ENCODE results near the gene PIP5K1A.

DNA sequence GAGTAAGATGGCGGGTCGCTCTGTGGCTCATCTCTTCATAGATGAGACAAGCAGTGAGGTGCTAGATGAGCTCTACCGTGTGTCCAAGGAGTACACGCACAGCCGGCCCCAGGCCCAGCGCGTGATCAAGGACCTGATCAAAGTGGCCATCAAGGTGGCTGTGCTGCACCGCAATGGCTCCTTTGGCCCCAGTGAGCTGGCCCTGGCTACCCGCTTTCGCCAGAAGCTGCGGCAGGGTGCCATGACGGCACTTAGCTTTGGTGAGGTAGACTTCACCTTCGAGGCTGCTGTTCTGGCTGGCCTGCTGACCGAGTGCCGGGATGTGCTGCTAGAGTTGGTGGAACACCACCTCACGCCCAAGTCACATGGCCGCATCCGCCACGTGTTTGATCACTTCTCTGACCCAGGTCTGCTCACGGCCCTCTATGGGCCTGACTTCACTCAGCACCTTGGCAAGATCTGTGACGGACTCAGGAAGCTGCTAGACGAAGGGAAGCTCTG is 39.6 kb upstream of the PIP5K1A start:
- TF ChIP-seq TCF12 (IDR thresholded peaks at IDR 0.05; ENCODE audit: low read depth) (no peak), EP300 (IDR thresholded peaks at IDR 0.05; ENCODE audit: borderline replicate concordance) (no peak), RAD21 (IDR thresholded peaks at IDR 0.05; ENCODE audit: low read depth) (no peak), CREB1 (IDR thresholded peaks at IDR 0.05; ENCODE audit: low read depth) (no peak), TAF1 (IDR thresholded peaks at IDR 0.05; ENCODE audit: low read depth) (no peak), CEBPB (IDR thresholded peaks at IDR 0.05) (no peak), YY1 (IDR thresholded peaks at IDR 0.05; ENCODE audit: low read depth) (no peak), EGR1 (IDR thresholded peaks at IDR 0.05) (no peak), NFIC (IDR thresholded peaks at IDR 0.05) (no peak)
- TF ChIP-seq, protein P1, sequence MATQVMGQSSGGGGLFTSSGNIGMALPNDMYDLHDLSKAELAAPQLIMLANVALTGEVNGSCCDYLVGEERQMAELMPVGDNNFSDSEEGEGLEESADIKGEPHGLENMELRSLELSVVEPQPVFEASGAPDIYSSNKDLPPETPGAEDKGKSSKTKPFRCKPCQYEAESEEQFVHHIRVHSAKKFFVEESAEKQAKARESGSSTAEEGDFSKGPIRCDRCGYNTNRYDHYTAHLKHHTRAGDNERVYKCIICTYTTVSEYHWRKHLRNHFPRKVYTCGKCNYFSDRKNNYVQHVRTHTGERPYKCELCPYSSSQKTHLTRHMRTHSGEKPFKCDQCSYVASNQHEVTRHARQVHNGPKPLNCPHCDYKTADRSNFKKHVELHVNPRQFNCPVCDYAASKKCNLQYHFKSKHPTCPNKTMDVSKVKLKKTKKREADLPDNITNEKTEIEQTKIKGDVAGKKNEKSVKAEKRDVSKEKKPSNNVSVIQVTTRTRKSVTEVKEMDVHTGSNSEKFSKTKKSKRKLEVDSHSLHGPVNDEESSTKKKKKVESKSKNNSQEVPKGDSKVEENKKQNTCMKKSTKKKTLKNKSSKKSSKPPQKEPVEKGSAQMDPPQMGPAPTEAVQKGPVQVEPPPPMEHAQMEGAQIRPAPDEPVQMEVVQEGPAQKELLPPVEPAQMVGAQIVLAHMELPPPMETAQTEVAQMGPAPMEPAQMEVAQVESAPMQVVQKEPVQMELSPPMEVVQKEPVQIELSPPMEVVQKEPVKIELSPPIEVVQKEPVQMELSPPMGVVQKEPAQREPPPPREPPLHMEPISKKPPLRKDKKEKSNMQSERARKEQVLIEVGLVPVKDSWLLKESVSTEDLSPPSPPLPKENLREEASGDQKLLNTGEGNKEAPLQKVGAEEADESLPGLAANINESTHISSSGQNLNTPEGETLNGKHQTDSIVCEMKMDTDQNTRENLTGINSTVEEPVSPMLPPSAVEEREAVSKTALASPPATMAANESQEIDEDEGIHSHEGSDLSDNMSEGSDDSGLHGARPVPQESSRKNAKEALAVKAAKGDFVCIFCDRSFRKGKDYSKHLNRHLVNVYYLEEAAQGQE (IDR thresholded peaks at IDR 0.05; ENCODE audit: low read depth), result no peak
- TF ChIP-seq, protein P2, sequence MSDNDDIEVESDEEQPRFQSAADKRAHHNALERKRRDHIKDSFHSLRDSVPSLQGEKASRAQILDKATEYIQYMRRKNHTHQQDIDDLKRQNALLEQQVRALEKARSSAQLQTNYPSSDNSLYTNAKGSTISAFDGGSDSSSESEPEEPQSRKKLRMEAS (IDR thresholded peaks at IDR 0.05), result no peak
